GM12892 (cell line): ENCODE measurements around the gene DEF6.

ENCODE experiments used
- POLR2A ChIP-seq: IDR thresholded peaks from 2 replicates; pipeline ENCODE4 v1.6.1; 2011; ENCODE audit warnings: low read depth, low read length, control low read depth
- POLR2AphosphoS5 ChIP-seq: IDR thresholded peaks from 2 replicates; pipeline ENCODE4 v1.6.1; 2011; ENCODE audit warnings: low read depth, low read length, control low read depth

DNA sequence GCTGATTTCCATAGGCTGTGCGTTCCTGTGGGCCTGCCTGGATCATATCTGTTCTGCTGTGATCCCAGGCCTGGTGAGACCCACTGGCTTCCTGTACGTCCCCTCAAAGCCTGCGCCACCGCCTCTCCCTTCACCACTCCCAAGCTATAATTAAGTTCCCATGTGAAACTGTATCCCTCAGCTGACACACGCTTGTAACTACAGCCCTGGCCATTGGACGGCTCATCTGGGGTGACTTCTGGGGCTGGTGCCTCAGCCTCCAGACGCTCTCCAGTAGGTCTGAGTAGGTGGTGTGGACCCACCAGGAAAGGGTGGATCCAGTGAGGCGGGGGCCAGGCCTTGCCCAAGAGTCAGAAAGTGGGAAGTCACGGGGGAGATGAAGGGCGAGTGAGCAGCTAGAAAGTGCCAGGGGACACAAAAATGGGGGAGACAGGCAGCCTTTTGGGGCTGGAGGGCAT, 65.7 kb downstream of the DEF6 start:
- TF ChIP-seq POLR2A = no peak
- no peak for TF ChIP-seq POLR2AphosphoS5
